GM10266 (cell line): ENCODE results near the gene KLF5.
"Not testable (repeated sequence)": the region's sequence is repeated elsewhere in the genome, so short reads cannot be mapped to it uniquely, and the experiment has no call there.

ENCODE experiments used
- DNase-seq: peaks from one replicate; pipeline ENCODE4 v3.0.0; 2012; ENCODE audit errors: extremely low spot score
- CTCF ChIP-seq: IDR thresholded peaks from 2 replicates; pipeline ENCODE4 v1.5.1; 2012; ENCODE audit warnings: mild to moderate bottlenecking, low read depth; ENCODE audit not compliant: control insufficient read depth, insufficient read depth; ENCODE audit errors: missing control alignments

The KLF5 gene

DNA sequence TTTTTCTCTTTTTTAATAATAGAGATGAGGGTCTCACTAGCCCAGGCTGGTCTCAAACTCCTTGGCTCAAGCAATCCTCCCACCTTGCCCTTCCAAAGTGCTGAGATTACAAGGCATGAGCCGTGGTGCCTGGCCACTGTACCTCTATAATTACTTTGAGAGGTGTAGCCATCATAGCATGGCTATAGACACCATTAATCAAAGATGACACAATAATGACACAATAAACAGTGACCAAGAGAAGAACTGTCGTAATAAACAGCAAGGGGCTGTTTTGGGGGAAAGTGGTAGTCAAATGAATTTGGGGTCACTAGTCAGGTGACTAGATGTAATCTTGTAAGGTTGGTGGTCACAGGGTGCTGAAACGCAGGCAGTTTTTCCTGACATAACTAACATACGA is 30.4 kb downstream of the KLF5 start:
- no peak for TF ChIP-seq CTCF
- DNase-seq: no peak

DNA sequence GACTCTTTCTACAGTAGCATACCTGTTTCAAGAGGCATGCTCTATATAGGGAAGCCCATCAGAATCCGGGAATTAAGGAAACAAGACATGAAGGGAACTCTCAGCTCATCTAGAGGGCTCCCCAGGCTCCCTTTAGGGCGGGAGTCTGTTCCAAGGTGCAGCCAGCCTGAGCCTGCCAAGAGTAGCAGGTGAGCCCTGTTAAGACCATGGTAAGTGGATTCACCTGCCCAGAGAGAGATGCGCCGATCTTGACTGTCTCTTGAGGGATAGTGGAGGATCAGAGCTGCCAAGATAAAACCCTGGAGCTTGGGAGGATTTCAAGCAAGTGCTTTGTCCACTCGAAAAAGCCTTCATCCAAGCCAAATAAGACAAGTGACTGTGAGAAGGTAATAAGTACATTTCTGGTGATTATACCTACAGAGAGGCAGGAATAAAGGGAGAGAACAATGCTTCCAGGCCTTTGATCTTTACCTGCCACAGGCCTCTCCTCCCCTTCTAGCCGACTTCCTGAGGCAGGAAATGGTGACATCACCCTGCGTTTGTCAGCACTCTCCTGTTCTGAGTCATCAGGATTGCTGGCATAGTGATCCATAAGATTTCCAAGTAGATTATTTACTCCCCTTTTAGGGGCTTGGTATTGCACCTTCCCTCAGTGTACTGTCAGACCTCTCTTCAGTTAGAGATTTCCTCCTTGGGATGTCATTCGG is 31.5 kb downstream of the KLF5 start:
- no peak for DNase-seq

DNA sequence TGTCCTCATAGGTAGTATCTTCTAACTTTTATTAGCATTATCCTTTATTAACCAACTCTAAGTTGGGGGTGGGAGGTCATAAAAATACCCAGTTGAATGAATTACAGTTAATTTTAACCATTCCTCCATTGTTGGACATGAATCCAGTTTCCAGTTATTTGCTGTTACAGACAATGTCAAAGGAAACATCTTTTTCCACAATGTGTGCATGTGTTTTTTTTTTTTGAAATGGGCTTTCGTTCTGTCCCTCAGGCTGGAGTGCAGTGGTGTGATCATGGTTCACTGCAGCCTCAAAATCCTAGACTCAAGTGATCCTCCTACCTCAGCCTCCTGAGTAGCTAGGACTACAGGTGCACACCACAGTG is 32.0 kb downstream of the KLF5 start:
- TF ChIP-seq CTCF: no peak
- no peak for DNase-seq

More for the DNA sequence above, 31.5 kb downstream of the KLF5 start:
- TF ChIP-seq CTCF: no peak

DNA sequence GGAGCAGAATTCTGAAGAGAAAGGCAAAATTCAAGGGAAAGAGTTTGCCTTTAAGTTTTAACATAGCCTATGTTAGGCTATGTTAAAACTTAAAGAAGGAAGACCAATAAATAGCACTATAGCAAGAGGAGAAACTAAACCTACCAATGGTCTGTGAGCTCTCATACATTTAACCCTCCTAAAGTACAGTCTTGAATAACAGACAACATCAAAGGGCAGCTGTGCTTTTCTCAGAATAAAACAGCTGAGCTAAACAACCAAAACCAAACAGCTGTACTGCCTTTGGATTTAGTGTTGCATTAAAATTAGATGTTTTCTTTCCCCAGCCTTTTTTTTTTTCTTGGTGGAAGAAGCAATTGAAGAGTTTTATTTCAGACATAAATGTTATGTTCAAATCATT is 34.0 kb downstream of the KLF5 start:
- no peak for DNase-seq
- TF ChIP-seq CTCF: no peak

GRCh38 chr13:73096173-73096572 is 37.4 kb downstream of the KLF5 start:
- TF ChIP-seq CTCF: no peak
- DNase-seq: no peak

- TF ChIP-seq CTCF: no peak
- DNase-seq: no peak
Measured at GRCh38 chr13:73096638-73097037, 37.8 kb downstream of the KLF5 start.

- not testable (repeated sequence) for DNase-seq
Measured at GRCh38 chr13:73100781-73101180, 42.0 kb downstream of the KLF5 start.

- no peak for TF ChIP-seq CTCF
- no peak for DNase-seq
Measured at GRCh38 chr13:73101351-73102007, 42.7 kb downstream of the KLF5 start.
